Vagina (tissue), 2 donors: ENCODE results near the gene ELMO2. TPM values are rescaled to one million over a fixed set of nuclear protein-coding genes. Genes with fewer than 3 reads are reported as not detected.

Experiments
- DNase-seq, 2 donors: peaks; one replicate each; pipeline ENCODE4 v3.0.0-alpha.2; 2017; ENCODE audit errors: extremely low spot score in 2 of 2
- H3K27ac ChIP-seq: fragments of 200-600 bp; sonication (generic); one replicate; pipeline ENCODE4 v1.5.1; 2019
- H3K27me3 ChIP-seq: fragments of 200-600 bp; sonication (generic); one replicate; pipeline ENCODE4 v1.5.1; 2019
- H3K36me3 ChIP-seq, 2 donors: fragments of 200-600 bp; sonication (generic); one replicate each; pipeline ENCODE4 v1.5.1; 2017 to 2019
- H3K4me1 ChIP-seq: fragments of 200-600 bp; sonication (generic); one replicate; pipeline ENCODE4 v1.5.1; 2019
- H3K4me3 ChIP-seq, 2 donors: fragments of 200-600 bp; sonication (generic); 1 replicate in 1 of 2; 2 replicates in 1 of 2; pipeline ENCODE4 v1.5.1; 2016 to 2019
- H3K9me3 ChIP-seq: fragments of 200-600 bp; sonication (generic); one replicate; pipeline ENCODE4 v1.5.1; 2019
- CTCF ChIP-seq, 3 experiments: fragments of 450-650 bp in 2 of 3; fragments of 200-600 bp in 1 of 3; sonication (generic) in 1 of 3; IDR thresholded peaks; one replicate each; pipeline ENCODE4 v1.5.1; 2017 to 2019; ENCODE audit warnings: antibody characterized with exemption in 3 of 3, mild to moderate bottlenecking in 2 of 3, moderate library complexity in 2 of 3
- POLR2A ChIP-seq, 2 donors: fragments of 450-650 bp; IDR thresholded peaks; one replicate each; pipeline ENCODE4 v1.6.1; 2017; ENCODE audit warnings: antibody characterized with exemption in 2 of 2, mild to moderate bottlenecking in 2 of 2, moderate library complexity in 2 of 2
- POLR2AphosphoS5 ChIP-seq, 2 donors: sonication (generic); formaldehyde crosslinking; IDR thresholded peaks; one replicate each; pipeline ENCODE4 v1.9.0; 2017; ENCODE audit warnings: antibody characterized with exemption in 2 of 2, mild to moderate bottlenecking in 2 of 2, low read depth in 1 of 2; ENCODE audit not compliant: insufficient read depth in 1 of 2
- intact Hi-C: fragments of 100-400 bp; cut with DNase I; formaldehyde crosslinking; loops from one replicate; pipeline ENCODE4 v1.15.1; 2023
- total RNA-seq: library from RNA; depleted of rRNA; stranded (reverse); fragments of >200 nt; gene quantifications from one replicate; pipeline ENCODE4 v1.2.3, GENCODE V29; 2016

Gene ELMO2
- total RNA-seq, 1 donor from 2014 or later = 73.9 TPM

GRCh38 chr20:46416839-46417238, 10.4 kb upstream of the ELMO2 start:
- intact Hi-C loops = no loop called here
- no peak for TF ChIP-seq POLR2A (IDR thresholded peaks at IDR 0.05)
- TF ChIP-seq CTCF (IDR thresholded peaks at IDR 0.05) = no peak
- Histone ChIP-seq H3K36me3 (no peaks in the 10 kb centered on the region), H3K27me3 (no peaks in the 10 kb centered on the region), H3K4me3 (no peak overlapping the region), H3K27ac (no peak overlapping the region), H3K4me1 (no peaks in the 10 kb centered on the region), H3K9me3 (no peaks in the 10 kb centered on the region)
- DNase-seq = no peak

GRCh38 chr20:46416421-46416820, 10.0 kb upstream of the ELMO2 start:
- no peak for TF ChIP-seq POLR2AphosphoS5 (IDR thresholded peaks at IDR 0.05; ENCODE audit: insufficient read depth in 1 of 2, low read depth in 1 of 2)
- no peak for TF ChIP-seq CTCF (IDR thresholded peaks at IDR 0.05)
- no peak for TF ChIP-seq POLR2A (IDR thresholded peaks at IDR 0.05)
- H3K36me3 ChIP-seq = no peaks in the 10 kb centered on the region
- H3K27me3 ChIP-seq = no peaks in the 10 kb centered on the region
- no peak for DNase-seq
- no peak overlapping the region for H3K27ac ChIP-seq
- H3K4me1 ChIP-seq = no peaks in the 10 kb centered on the region
- intact Hi-C loops = no loop called here
- H3K4me3 ChIP-seq = no peak overlapping the region
- H3K9me3 ChIP-seq = no peaks in the 10 kb centered on the region

GRCh38 chr20:46415773-46416172, 9.4 kb upstream of the ELMO2 start:
- Histone ChIP-seq H3K9me3 (no peaks in the 10 kb centered on the region), H3K4me3 (no peak overlapping the region), H3K27me3 (no peaks in the 10 kb centered on the region), H3K27ac (no peak overlapping the region), H3K4me1 (peaks cover under 1% of the 10 kb centered on the region), H3K36me3 (no peaks in the 10 kb centered on the region)
- intact Hi-C loops = no loop called here
- DNase-seq = peak in 1 of 2 donors; percentile 4
- no peak for TF ChIP-seq POLR2A (IDR thresholded peaks at IDR 0.05)
- no peak for TF ChIP-seq CTCF (IDR thresholded peaks at IDR 0.05)
- no peak for TF ChIP-seq POLR2AphosphoS5 (IDR thresholded peaks at IDR 0.05; ENCODE audit: insufficient read depth in 1 of 2, low read depth in 1 of 2)

GRCh38 chr20:46414608-46415007, 8.2 kb upstream of the ELMO2 start:
- Histone ChIP-seq H3K27ac (no peak overlapping the region), H3K4me1 (peaks cover 4% of the 10 kb centered on the region), H3K9me3 (no peaks in the 10 kb centered on the region), H3K4me3 (no peak overlapping the region), H3K36me3 (no peaks in the 10 kb centered on the region), H3K27me3 (no peaks in the 10 kb centered on the region)
- no peak for DNase-seq
- TF ChIP-seq CTCF (IDR thresholded peaks at IDR 0.05) (no peak), POLR2A (IDR thresholded peaks at IDR 0.05) (no peak), POLR2AphosphoS5 (IDR thresholded peaks at IDR 0.05; ENCODE audit: insufficient read depth in 1 of 2, low read depth in 1 of 2) (no peak)
- intact Hi-C loops = no loop called here

GRCh38 chr20:46411637-46412036, 5.2 kb upstream of the ELMO2 start:
- Histone ChIP-seq H3K4me3 (no peak overlapping the region), H3K9me3 (no peaks in the 10 kb centered on the region), H3K4me1 (peaks cover 16% of the 10 kb centered on the region), H3K27ac (no peak overlapping the region), H3K27me3 (no peaks in the 10 kb centered on the region), H3K36me3 (no peaks in the 10 kb centered on the region)
- TF ChIP-seq POLR2AphosphoS5 (IDR thresholded peaks at IDR 0.05; ENCODE audit: insufficient read depth in 1 of 2, low read depth in 1 of 2) (no peak), CTCF (IDR thresholded peaks at IDR 0.05) (no peak), POLR2A (IDR thresholded peaks at IDR 0.05) (no peak)
- intact Hi-C loops = no loop called here
- no peak for DNase-seq
